C4-2B (cell line): ENCODE results near the gene EPS8L1.

Source experiments
- CTCF ChIP-seq: fragments of 450-650 bp; conservative IDR thresholded peaks from 2 replicates; pipeline ENCODE4 v1.5.1; 2017; ENCODE audit warnings: mild to moderate bottlenecking
- ZFX ChIP-seq: fragments of 450-650 bp; IDR thresholded peaks from 2 replicates; pipeline ENCODE4 v1.6.1; 2017

- TF ChIP-seq CTCF (no peak), ZFX (no peak)
These were observed 55.8 kb downstream of the EPS8L1 start for GRCh38 chr19:55131421-55131820.
